Keratinocyte (primary cell): ENCODE data around the gene SYT6.

ENCODE experiments used
- EZH2 ChIP-seq: IDR thresholded peaks from one replicate; pipeline ENCODE4 v1.6.1; 2012; ENCODE audit warnings: inconsistent platforms, mild to moderate bottlenecking, low read length, moderate library complexity
- TF ChIP-seq, protein P1 (sequence below), 3 experiments: IDR thresholded peaks in 1 of 3; conservative IDR thresholded peaks in 1 of 3; optimal IDR thresholded peaks in 1 of 3; 2 replicates in 2 of 3; 3 replicates in 1 of 3; pipeline versions ENCODE3 to v1.5.1; 2011; ENCODE audit warnings: low read length in 3 of 3, mild to moderate bottlenecking in 3 of 3, moderate library complexity in 2 of 3, control low read depth in 1 of 3, inconsistent platforms in 1 of 3; ENCODE audit not compliant: insufficient read depth in 2 of 3; ENCODE audit errors: extremely low read depth in 1 of 3

GRCh38 chr1:114130213-114130612 lies 23.5 kb downstream of the SYT6 start:
- TF ChIP-seq, protein P1, sequence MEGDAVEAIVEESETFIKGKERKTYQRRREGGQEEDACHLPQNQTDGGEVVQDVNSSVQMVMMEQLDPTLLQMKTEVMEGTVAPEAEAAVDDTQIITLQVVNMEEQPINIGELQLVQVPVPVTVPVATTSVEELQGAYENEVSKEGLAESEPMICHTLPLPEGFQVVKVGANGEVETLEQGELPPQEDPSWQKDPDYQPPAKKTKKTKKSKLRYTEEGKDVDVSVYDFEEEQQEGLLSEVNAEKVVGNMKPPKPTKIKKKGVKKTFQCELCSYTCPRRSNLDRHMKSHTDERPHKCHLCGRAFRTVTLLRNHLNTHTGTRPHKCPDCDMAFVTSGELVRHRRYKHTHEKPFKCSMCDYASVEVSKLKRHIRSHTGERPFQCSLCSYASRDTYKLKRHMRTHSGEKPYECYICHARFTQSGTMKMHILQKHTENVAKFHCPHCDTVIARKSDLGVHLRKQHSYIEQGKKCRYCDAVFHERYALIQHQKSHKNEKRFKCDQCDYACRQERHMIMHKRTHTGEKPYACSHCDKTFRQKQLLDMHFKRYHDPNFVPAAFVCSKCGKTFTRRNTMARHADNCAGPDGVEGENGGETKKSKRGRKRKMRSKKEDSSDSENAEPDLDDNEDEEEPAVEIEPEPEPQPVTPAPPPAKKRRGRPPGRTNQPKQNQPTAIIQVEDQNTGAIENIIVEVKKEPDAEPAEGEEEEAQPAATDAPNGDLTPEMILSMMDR (optimal IDR thresholded peaks at IDR 0.05 in 1 of 3, IDR thresholded peaks at IDR 0.05 in 1 of 3, conservative IDR thresholded peaks at IDR 0.05 in 1 of 3; ENCODE audit: extremely low read depth in 1 of 3, insufficient read depth in 2 of 3, low read length in 3 of 3), result no peak
- TF ChIP-seq EZH2, result no peak
